OCI-LY7 (cell line): ENCODE results near the gene ALDH3B1. TPM values are rescaled to one million over a fixed set of nuclear protein-coding genes. Genes with fewer than 3 reads are reported as not detected.

Source experiments
- BruUV-seq: library from RNA; stranded (reverse); fragments of 400-500 nt; replicated peaks from 2 replicates; lab custom pipeline; 2021; lab: Mats Ljungman, UMichigan
- CTCF ChIA-PET: fragments of 300-600 bp; sonication (Branson Sonifier 250); formaldehyde crosslinking; loops from one replicate; lab custom pipeline; 2022; ENCODE audit warnings: antibody characterized with exemption; ENCODE audit not compliant: unreplicated experiment; lab: Charles Lee
- POLR2A ChIA-PET: fragments of 300-600 bp; sonication (Branson Sonifier 250); formaldehyde crosslinking; loops from one replicate; lab custom pipeline; 2022; ENCODE audit warnings: antibody characterized with exemption; lab: Charles Lee
- DNase-seq: peaks from one replicate; pipeline ENCODE4 v3.0.0-alpha.2; 2015; ENCODE audit warnings: low spot score
- H2AFZ ChIP-seq: fragments of 200-600 bp; sonication (generic), shearing (Covaris generic); 2 replicates; pipeline ENCODE4 v1.6.1; 2014; ENCODE audit warnings: mild to moderate bottlenecking, antibody characterized with exemption, low read length, moderate library complexity
- H3K27ac ChIP-seq: fragments of 200-600 bp; sonication (generic); 2 replicates; pipeline ENCODE4 v1.5.1; 2014; ENCODE audit warnings: mixed run types, low read depth, mild to moderate bottlenecking, moderate library complexity, low read length, inconsistent platforms; ENCODE audit not compliant: poor library complexity, severe bottlenecking
- H3K36me3 ChIP-seq: fragments of 200-600 bp; sonication (generic); 2 replicates; pipeline ENCODE4 v1.6.1; 2014; ENCODE audit warnings: mild to moderate bottlenecking, antibody characterized with exemption, low read length, moderate library complexity, mixed read lengths; ENCODE audit not compliant: insufficient read depth
- H3K4me1 ChIP-seq: fragments of 200-600 bp; sonication (generic); 2 replicates; pipeline ENCODE4 v1.5.1; 2014; ENCODE audit warnings: mild to moderate bottlenecking, low read length; ENCODE audit not compliant: insufficient read depth, poor library complexity, severe bottlenecking
- H3K4me2 ChIP-seq: fragments of 200-600 bp; sonication (generic); 2 replicates; pipeline ENCODE4 v1.6.1; 2014; ENCODE audit warnings: mild to moderate bottlenecking, low read length
- H3K4me3 ChIP-seq: fragments of 200-600 bp; sonication (generic); 2 replicates; pipeline ENCODE4 v1.5.1; 2014; ENCODE audit warnings: mild to moderate bottlenecking, low read depth, low read length; ENCODE audit not compliant: poor library complexity, severe bottlenecking
- H3K79me2 ChIP-seq: fragments of 200-600 bp; sonication (generic); 2 replicates; pipeline ENCODE4 v1.6.1; 2016; ENCODE audit warnings: low read depth, mild to moderate bottlenecking, low read length, moderate library complexity, mixed read lengths; ENCODE audit not compliant: insufficient read depth
- H3K9me2 ChIP-seq: fragments of 200-600 bp; sonication (generic); 2 replicates; pipeline ENCODE4 v1.6.1; 2016; ENCODE audit warnings: mild to moderate bottlenecking, low read length, mixed read lengths; ENCODE audit not compliant: insufficient read depth
- H3K9me3 ChIP-seq: fragments of 200-600 bp; sonication (generic); 2 replicates; pipeline ENCODE4 v1.6.1; 2014; ENCODE audit warnings: mild to moderate bottlenecking, mixed run types, low read length, mixed read lengths
- H4K20me1 ChIP-seq: fragments of 200-600 bp; sonication (generic); 2 replicates; pipeline ENCODE4 v1.6.1; 2014; ENCODE audit warnings: mild to moderate bottlenecking, antibody characterized with exemption, low read length, moderate library complexity, mixed read lengths; ENCODE audit not compliant: insufficient read depth
- EZH2phosphoT487 ChIP-seq: fragments of 200-600 bp; sonication (generic); IDR thresholded peaks from 2 replicates; pipeline ENCODE4 v1.6.1; 2018; ENCODE audit warnings: low read depth, borderline replicate concordance, mild to moderate bottlenecking, mixed run types, antibody characterized with exemption, low read length, moderate library complexity, mixed read lengths
- intact Hi-C: fragments of 100-400 bp; cut with micrococcal nuclease; formaldehyde crosslinking; loops from one replicate; pipeline ENCODE4 v1.10.0; 2022; ENCODE audit not compliant: unreplicated experiment
- total RNA-seq, 2 experiments: library from RNA; depleted of rRNA in 1 of 2; stranded (reverse); fragments of >200 nt in 1 of 2; shearing (Covaris generic) in 1 of 2; gene quantifications; 2 replicates each; pipeline ENCODE4 v1.2.3, GENCODE V29; 2014 to 2022
- TF ChIP-seq, protein P1 (sequence below): fragments of 200-600 bp; sonication (generic); conservative IDR thresholded peaks from 2 replicates; pipeline ENCODE4 v1.5.1; 2014; ENCODE audit warnings: mild to moderate bottlenecking, antibody characterized with exemption, low read length, moderate library complexity, mixed read lengths

Gene ALDH3B1
- total RNA-seq, 2 experiments from 2014 or later = 0.50 to 0.53 TPM

DNA sequence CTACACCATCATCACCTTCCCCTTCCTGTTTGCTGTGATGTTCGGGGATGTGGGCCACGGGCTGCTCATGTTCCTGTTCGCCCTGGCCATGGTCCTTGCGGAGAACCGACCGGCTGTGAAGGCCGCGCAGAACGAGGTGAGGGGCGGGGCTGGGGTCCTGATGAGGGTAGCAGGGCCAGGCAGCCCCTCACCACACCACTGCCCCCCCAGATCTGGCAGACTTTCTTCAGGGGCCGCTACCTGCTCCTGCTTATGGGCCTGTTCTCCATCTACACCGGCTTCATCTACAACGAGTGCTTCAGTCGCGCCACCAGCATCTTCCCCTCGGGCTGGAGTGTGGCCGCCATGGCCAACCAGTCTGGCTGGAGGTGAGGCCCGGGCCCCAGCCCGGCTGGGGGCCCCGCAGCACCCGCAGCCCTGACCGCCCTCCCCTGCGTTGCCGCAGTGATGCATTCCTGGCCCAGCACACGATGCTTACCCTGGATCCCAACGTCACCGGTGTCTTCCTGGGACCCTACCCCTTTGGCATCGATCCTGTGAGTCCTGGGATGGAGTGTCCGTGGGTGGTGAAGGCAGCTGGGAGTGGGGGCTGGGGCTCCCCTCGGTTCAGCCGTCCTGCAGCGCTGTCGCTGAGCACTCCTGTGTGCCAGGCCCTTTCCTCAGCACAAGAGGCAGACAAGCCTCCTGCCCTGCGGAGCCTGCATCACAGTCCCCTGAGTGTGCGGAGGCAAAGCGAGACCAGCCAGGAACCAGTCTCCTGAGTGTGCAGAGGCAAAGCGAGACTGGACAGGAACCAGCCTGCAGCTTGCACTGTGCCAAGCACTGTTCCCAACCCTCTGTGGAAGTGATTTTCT, 37.5 kb downstream of the ALDH3B1 start:
- TF ChIP-seq EZH2phosphoT487 = no peak
- TF ChIP-seq, protein P1, sequence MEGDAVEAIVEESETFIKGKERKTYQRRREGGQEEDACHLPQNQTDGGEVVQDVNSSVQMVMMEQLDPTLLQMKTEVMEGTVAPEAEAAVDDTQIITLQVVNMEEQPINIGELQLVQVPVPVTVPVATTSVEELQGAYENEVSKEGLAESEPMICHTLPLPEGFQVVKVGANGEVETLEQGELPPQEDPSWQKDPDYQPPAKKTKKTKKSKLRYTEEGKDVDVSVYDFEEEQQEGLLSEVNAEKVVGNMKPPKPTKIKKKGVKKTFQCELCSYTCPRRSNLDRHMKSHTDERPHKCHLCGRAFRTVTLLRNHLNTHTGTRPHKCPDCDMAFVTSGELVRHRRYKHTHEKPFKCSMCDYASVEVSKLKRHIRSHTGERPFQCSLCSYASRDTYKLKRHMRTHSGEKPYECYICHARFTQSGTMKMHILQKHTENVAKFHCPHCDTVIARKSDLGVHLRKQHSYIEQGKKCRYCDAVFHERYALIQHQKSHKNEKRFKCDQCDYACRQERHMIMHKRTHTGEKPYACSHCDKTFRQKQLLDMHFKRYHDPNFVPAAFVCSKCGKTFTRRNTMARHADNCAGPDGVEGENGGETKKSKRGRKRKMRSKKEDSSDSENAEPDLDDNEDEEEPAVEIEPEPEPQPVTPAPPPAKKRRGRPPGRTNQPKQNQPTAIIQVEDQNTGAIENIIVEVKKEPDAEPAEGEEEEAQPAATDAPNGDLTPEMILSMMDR = no peak
- BruUV-seq = no TSS peak
- DNase-seq = no peak
- Histone ChIP-seq H4K20me1 (no peaks in the 10 kb centered on the region), H3K9me2 (no peaks in the 10 kb centered on the region), H2AFZ (no peak overlapping the region), H3K36me3 (peaks cover 83% of the 10 kb centered on the region), H3K9me3 (no peaks in the 10 kb centered on the region), H3K79me2 (no peaks in the 10 kb centered on the region), H3K4me1 (no peaks in the 10 kb centered on the region), H3K4me2 (no peak overlapping the region), H3K4me3 (no peak overlapping the region), H3K27ac (no peak overlapping the region)
- intact Hi-C loops = no loop called here
- ChIA-PET POLR2A (interaction anchor here (0.7 kb wide), 1 partner anchor 13 kb away, joined by 3 read pairs; no protein-coding TSS in a partner anchor), CTCF (no interaction called here)

DNA sequence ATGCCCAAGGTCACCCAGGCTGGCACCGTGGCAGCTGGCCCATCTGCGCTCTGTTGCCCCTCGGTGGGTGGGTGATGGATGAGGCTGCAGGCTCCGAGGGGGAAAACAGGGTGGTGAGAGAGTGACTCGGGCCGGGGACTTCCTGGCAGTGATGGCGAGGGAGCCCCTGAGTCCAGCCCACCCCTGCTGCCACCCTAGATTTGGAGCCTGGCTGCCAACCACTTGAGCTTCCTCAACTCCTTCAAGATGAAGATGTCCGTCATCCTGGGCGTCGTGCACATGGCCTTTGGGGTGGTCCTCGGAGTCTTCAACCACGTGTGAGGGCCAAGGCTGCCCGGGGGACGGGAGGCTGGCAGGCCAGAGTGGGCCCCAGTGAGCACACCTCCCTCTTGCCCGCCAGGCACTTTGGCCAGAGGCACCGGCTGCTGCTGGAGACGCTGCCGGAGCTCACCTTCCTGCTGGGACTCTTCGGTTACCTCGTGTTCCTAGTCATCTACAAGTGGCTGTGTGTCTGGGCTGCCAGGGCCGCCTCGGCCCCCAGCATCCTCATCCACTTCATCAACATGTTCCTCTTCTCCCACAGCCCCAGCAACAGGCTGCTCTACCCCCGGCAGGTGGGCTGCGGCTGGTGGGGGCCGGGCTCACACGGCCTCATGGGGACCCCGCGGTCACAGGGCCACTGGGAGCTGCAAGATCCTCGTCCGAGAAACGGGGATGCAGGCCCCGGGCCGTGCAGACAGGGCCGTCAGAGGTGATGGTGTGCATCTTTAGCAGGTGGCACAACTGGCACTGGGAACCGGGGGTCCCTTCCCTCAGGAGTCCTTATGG, 38.8 kb downstream of the ALDH3B1 start:
- DNase-seq = no peak
- no peak overlapping the region for H2AFZ ChIP-seq
- no peaks in the 10 kb centered on the region for H3K79me2 ChIP-seq
- no peak for TF ChIP-seq EZH2phosphoT487
- TF ChIP-seq, protein P1 = no peak
- H3K9me2 ChIP-seq = no peaks in the 10 kb centered on the region
- no peaks in the 10 kb centered on the region for H4K20me1 ChIP-seq
- ChIA-PET POLR2A (no interaction called here), CTCF (no interaction called here)
- H3K27ac ChIP-seq = no peak overlapping the region
- intact Hi-C loops = no loop called here
- H3K4me1 ChIP-seq = no peaks in the 10 kb centered on the region
- H3K9me3 ChIP-seq = no peaks in the 10 kb centered on the region
- BruUV-seq = no TSS peak
- H3K4me3 ChIP-seq = no peak overlapping the region
- peaks cover 84% of the 10 kb centered on the region for H3K36me3 ChIP-seq
- no peak overlapping the region for H3K4me2 ChIP-seq
